Renal cortex interstitium (tissue), 11 donors: ENCODE data around the gene AZU1. TPM values are rescaled to one million over a fixed set of nuclear protein-coding genes. Genes with fewer than 3 reads are reported as not detected.

Experiments used
- DNase-seq, 11 donors: peaks; one replicate each; pipeline ENCODE4 v3.0.0-alpha.2; 2013; ENCODE audit warnings: low read depth in 9 of 11, low spot score in 4 of 11; ENCODE audit errors: extremely low read depth in 1 of 11
- polyA plus RNA-seq, 3 donors: library from polyadenylated mRNA; unstranded; fragments of 120-200 nt; gene quantifications; one replicate each; pipeline ENCODE4 v1.2.1, GENCODE V29; 2013; ENCODE audit not compliant: insufficient read length in 3 of 3

The AZU1 gene
- polyA plus RNA-seq, 3 donors = 1.4 to 1.9 (median 1.9) TPM

GRCh38 chr19:795691-796581 lies 31.7 kb upstream of the AZU1 start:
- no peak for DNase-seq

GRCh38 chr19:796692-797527 lies 30.7 kb upstream of the AZU1 start, which contains the start of gene PTBP1:
Gene PTBP1, plus strand, starts transcription at chr19:797452. Its CDS starts 46 bp downstream, at chr19:797498.
- peak; percentile 99 to 100 (median 100) for DNase-seq

DNA sequence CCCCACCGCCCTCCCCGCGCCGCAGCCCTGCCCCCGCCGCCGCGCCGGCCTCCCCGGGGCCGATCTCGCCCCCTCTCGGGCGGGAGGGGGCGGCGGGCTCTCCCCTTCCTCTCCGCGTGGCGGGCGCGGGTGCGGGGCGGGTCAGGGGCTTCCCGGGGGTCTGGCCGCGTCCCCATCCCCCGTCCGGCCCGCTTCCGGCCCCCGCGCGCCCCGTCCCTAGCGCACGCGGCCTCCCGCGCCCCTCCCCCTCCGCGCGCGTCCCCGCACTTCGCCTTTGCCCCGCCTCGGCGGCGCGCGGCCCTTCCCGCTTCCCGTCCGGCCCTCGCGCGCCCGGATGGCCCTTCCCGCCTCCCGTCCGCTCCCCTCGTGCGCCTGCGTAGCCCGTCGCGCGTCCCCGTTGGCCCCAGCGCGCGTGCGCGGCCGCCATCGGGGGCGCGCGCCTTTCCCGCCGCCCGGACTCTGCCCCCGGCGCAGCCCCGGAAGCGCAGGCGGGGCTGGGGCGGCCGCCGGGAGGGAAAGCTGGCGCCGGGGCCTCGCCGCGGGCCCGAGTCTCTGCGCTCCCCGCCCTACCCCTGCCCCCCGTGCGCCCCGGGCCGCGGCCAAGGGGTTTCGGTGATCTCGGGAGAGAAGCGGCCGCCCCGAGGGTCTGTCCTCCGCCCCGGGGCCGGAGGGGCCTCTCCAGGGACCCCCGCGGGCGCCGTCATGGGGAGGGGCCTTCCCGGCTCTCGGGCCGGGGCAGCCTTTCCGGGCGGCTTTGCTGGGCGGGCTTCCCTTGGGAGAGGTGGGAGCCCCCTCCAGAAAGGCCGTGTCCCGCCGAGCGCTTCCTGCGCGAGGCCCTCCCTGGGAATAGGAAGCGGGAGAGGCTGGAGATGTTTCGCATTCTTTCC lies 29.9 kb upstream of the AZU1 start:
- peak in 9 of 11 donors; percentile 70 to 89 (median 86) for DNase-seq

DNA sequence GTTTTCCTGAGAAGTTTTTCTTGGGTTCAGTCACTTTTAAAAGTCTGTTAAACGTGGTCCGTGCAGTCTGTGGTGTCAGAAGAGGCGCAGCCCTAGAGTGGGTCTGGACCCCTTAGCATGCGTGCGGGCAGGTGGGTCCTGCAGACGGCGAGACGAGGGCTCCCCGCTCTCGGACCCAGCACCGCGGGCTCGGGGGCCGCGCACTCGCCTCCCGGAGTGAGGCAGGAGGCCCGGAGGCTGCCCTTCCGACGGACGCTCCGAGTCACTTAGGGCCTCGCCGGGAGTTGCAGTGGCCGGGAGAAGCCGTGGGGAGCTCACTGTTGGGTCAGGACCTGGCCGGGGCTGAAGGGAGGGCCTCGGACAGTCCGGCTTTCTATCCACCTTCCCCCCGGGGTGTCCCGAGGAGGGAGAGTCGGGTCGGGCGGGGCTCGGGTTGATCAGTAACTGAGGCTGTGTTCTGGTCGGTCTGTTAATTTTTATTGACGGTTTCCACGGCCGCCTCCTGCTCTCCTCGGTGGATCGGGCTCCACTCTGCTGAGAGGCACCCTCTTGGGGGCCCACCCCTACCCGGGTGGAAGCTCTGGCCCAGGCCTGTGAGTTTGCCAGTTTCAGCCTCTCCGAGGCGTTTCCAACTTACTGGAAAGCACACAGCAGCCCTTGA lies 29.1 kb upstream of the AZU1 start:
- no peak for DNase-seq

GRCh38 chr19:799076-799881 lies 28.4 kb upstream of the AZU1 start:
- DNase-seq = no peak

- DNase-seq = no peak
Measured at GRCh38 chr19:800360-801029, 27.1 kb upstream of the AZU1 start.

DNA sequence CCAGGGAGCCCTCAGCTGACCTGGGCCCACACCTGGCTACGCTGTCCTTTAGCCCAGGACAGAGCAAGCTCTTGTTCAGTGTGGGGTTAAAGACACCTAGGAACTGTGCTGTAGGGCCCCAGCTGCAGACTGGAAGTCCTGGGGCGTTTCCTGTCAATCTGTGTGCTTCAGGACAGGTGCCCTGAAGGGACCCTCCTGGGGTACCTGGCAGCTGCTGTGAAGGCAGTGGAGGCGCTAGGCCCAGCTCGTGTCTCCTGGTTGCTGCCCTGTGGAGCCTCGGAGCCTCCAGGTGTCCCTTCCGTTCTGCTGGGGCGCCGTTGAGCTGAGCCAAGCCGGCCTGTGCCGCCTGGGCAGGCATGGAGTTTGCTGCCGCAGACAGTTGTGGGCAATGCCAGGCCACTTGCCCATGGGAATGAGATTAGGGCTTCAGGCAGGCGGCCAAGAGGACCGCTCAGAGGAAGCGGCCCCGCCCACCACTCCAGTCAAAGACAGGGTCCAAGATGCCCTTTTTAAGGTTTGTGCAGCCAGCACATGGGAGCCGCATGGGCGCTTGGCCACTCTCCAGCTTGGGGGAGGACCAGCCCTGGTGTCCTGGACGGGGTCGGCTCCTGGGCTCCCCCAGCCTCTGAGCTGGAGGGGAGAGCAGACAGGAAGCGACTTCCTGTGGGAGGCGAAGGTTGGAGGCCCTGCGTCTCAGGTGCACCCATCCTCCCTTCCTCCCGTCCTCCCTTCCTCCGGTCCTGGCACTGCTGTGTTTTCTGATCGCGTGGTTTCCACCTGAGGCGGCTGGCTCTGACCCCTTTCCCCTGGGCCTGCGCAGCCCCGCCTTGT lies 26.4 kb upstream of the AZU1 start:
- DNase-seq = no peak

- no peak for DNase-seq
Measured at GRCh38 chr19:801861-802497, 25.7 kb upstream of the AZU1 start.

GRCh38 chr19:802498-803098 lies 25.0 kb upstream of the AZU1 start:
- peak in 1 of 11 donors; percentile 72 for DNase-seq

DNA sequence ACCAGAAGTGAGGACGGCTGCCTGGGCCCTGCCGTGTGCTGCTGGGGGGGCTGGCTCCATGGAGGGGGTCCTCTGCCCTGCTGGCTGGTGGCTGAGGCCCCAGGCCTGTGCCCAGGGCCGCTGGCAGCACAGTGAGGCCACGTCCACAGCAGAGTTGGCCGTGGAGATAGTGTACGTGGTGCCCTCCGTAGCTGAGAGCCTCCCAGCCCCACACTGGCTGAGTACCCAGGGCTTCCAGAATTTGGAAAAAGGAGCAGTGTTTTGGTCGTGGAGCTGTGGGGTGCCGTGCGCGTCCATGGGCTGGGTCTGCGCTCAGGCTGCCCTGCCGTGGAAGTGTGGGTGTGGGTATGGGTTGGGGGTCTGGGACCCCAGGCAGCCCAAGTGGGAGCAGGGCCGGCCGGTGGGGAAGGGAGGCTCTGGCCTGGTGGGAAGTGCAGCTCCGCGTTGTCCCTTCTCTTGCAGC lies 24.5 kb upstream of the AZU1 start:
- no peak for DNase-seq

DNA sequence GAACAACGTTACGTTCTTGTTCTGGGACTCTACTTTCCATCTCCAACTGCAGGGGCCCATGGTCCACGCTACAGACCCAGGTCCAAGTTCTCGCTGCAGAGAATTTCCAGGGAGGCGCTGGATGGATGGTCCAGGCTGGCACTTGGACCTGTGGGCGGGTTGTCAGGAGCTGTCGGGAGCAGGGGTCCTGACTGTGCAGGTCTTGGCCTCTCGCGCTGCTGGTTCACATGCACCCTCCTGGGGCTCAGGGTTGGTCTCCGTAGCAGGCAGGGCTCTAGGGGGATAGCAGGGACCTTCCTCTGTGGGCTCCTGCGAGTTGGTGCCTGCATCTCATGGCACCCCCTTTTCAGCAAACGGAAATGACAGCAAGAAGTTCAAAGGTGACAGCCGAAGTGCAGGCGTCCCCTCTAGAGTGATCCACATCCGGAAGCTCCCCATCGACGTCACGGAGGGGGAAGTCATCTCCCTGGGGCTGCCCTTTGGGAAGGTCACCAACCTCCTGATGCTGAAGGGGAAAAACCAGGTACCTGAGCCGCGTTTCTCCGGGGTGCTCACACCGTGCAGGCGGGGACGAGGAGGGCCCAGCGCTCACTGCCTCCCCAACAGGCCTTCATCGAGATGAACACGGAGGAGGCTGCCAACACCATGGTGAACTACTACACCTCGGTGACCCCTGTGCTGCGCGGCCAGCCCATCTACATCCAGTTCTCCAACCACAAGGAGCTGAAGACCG lies 23.8 kb upstream of the AZU1 start:
- no peak for DNase-seq

DNA sequence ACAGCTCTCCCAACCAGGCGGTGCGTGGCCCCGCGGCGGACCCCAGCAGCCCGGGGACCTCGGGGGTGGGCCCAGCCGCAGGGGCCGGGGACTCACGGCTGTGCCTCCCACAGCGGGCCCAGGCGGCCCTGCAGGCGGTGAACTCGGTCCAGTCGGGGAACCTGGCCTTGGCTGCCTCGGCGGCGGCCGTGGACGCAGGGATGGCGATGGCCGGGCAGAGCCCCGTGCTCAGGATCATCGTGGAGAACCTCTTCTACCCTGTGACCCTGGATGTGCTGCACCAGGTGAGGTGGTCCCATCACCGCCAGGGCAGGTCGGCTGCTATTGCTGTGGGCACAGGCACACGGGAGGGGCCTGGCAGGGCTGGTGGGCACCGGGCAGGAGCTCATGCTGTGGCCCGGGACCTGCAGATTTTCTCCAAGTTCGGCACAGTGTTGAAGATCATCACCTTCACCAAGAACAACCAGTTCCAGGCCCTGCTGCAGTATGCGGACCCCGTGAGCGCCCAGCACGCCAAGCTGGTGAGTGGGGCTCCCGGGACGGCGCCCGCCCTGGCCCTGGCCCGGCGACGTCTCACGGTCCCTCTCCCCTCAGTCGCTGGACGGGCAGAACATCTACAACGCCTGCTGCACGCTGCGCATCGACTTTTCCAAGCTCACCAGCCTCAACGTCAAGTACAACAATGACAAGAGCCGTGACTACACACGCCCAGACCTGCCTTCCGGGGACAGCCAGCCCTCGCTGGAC lies 23.0 kb upstream of the AZU1 start:
- no peak for DNase-seq

GRCh38 chr19:805166-805551 lies 22.5 kb upstream of the AZU1 start:
- DNase-seq = no peak
